Endothelial cell (in vitro differentiated cells): Measurements from ENCODE around the gene CCDC149. TPM values are rescaled to one million over a fixed set of nuclear protein-coding genes. Genes with fewer than 3 reads are reported as not detected.

Experiments used
- DNase-seq: peaks from one replicate; pipeline ENCODE4 v3.0.0; 2021; ENCODE audit warnings: low spot score
- H3K27ac Mint-ChIP-seq: one replicate; pipeline ENCODE4 v1.8.0; 2021; ENCODE audit warnings: mixed read lengths, inconsistent platforms; ENCODE audit not compliant: unreplicated experiment
- H3K27me3 Mint-ChIP-seq: one replicate; pipeline ENCODE4 v1.8.0; 2021; ENCODE audit warnings: mild to moderate bottlenecking, moderate library complexity, mixed read lengths, inconsistent platforms; ENCODE audit not compliant: unreplicated experiment
- H3K36me3 Mint-ChIP-seq: one replicate; pipeline ENCODE4 v1.8.0; 2021; ENCODE audit warnings: mild to moderate bottlenecking, low read depth, mixed read lengths, inconsistent platforms; ENCODE audit not compliant: unreplicated experiment
- H3K4me1 Mint-ChIP-seq: one replicate; pipeline ENCODE4 v1.8.0; 2021; ENCODE audit warnings: mild to moderate bottlenecking, mixed read lengths, inconsistent platforms; ENCODE audit not compliant: unreplicated experiment
- H3K4me3 Mint-ChIP-seq: one replicate; pipeline ENCODE4 v1.8.0; 2021; ENCODE audit warnings: mild to moderate bottlenecking, mixed read lengths, inconsistent platforms; ENCODE audit not compliant: unreplicated experiment
- H3K9me3 Mint-ChIP-seq: one replicate; pipeline ENCODE4 v1.8.0; 2021; ENCODE audit warnings: mixed read lengths, inconsistent platforms; ENCODE audit not compliant: unreplicated experiment
- total RNA-seq: library from RNA; stranded (reverse); fragmentation: NEBNext Ultra II Directional; extraction: Animal tissue kit (Norgen Biotek cat#: 25700); gene quantifications from one replicate; pipeline ENCODE4 v1.2.1, GENCODE V29; 2021; ENCODE audit not compliant: unreplicated experiment
- TF ChIP-seq, protein P1 (sequence below): fragments of 200-600 bp; sonication (generic); IDR thresholded peaks from one replicate; pipeline ENCODE4 v1.5.0; 2021; ENCODE audit warnings: antibody characterized with exemption; ENCODE audit not compliant: unreplicated experiment

CCDC149 gene
- total RNA-seq, 1 donor from 2014 or later = 4.0 TPM

DNA sequence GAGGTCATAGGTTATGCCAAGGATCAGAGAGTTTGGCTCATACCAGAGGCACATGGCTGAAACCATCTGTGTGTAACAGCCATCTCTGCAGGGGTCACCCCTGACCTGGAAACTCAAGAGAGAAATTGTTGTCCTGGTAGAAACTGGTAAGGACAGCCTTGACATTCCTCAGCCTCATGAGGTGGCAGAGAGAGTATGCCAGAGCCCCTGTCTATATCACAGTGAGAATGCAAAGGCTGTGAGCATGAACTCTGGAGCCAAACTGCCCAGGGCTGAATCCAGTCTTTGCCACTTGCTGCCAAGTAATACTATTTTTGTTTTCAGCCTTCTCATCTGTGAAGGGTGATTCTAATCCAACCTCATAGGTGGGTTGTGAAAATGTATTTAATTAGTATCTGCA is 37.1 kb upstream of the CCDC149 start:
- Mint-ChIP-seq H3K9me3 (no peaks in the 10 kb centered on the region), H3K36me3 (no peaks in the 10 kb centered on the region), H3K27me3 (no peaks in the 10 kb centered on the region), H3K27ac (no peak overlapping the region), H3K4me3 (no peak overlapping the region), H3K4me1 (no peaks in the 10 kb centered on the region)
- no peak for DNase-seq
- TF ChIP-seq, protein P1, sequence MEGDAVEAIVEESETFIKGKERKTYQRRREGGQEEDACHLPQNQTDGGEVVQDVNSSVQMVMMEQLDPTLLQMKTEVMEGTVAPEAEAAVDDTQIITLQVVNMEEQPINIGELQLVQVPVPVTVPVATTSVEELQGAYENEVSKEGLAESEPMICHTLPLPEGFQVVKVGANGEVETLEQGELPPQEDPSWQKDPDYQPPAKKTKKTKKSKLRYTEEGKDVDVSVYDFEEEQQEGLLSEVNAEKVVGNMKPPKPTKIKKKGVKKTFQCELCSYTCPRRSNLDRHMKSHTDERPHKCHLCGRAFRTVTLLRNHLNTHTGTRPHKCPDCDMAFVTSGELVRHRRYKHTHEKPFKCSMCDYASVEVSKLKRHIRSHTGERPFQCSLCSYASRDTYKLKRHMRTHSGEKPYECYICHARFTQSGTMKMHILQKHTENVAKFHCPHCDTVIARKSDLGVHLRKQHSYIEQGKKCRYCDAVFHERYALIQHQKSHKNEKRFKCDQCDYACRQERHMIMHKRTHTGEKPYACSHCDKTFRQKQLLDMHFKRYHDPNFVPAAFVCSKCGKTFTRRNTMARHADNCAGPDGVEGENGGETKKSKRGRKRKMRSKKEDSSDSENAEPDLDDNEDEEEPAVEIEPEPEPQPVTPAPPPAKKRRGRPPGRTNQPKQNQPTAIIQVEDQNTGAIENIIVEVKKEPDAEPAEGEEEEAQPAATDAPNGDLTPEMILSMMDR = no peak

DNA sequence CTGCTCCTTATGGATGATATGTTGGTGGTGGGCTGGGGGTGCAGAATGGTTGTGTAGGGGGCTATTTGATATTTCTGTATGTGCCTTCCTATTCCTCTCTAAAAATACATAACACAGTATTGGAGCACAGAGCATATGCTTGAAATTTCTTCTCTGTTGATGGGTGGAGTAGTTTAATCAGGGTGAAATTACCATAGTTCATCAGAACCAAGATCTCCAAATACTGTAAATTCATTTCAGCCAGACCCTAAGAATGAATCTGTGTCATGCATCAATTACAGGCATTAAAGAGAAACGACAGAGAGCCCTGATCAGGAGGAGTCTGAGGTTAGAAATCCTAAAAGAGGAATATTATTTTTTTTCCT is 25.1 kb upstream of the CCDC149 start:
- H3K27me3 Mint-ChIP-seq = no peaks in the 10 kb centered on the region
- TF ChIP-seq, protein P1 = no peak
- peaks cover 12% of the 10 kb centered on the region for H3K9me3 Mint-ChIP-seq
- peaks cover 13% of the 10 kb centered on the region for H3K36me3 Mint-ChIP-seq
- H3K4me3 Mint-ChIP-seq = no peak overlapping the region
- H3K27ac Mint-ChIP-seq = no peak overlapping the region
- DNase-seq = no peak
- no peaks in the 10 kb centered on the region for H3K4me1 Mint-ChIP-seq

DNA sequence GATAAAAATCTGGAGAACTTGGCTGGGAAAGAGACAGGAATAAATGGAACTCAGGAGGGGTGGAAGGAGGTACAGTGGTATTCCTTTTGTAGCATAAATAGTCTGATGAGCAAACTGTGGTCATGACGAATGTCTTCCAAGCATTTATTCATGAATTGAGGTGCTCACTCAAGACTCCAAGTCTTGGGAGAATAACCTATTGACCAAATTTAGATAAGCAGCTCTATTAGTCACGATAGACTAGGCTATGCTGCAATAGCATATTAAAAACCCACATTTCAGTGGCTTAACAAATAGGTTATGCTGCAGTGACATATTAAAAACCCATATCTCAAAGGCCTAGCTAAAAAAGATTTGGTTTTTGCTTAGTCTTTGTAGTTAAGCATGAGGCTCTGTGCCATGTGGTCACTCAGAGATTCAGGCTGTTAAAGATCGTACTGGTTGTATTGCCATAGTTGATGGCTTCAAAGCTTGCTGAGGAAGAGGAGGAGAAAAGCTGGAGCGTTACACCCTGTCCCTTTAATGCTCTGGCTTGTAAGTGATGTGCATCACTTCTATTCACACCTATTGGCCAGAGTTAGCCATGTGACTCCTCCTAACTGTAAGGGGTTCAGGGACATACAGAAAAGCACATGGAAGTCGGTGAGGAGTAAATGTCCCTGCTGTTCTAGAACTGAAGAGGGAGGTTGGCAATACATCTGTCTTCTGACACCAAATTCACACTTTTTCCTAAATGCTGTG is 24.5 kb upstream of the CCDC149 start:
- no peaks in the 10 kb centered on the region for H3K27me3 Mint-ChIP-seq
- H3K4me3 Mint-ChIP-seq = no peak overlapping the region
- TF ChIP-seq, protein P1 = no peak
- DNase-seq = no peak
- H3K36me3 Mint-ChIP-seq = peaks cover 13% of the 10 kb centered on the region
- peaks cover 12% of the 10 kb centered on the region for H3K9me3 Mint-ChIP-seq
- H3K4me1 Mint-ChIP-seq = no peaks in the 10 kb centered on the region
- H3K27ac Mint-ChIP-seq = no peak overlapping the region

DNA sequence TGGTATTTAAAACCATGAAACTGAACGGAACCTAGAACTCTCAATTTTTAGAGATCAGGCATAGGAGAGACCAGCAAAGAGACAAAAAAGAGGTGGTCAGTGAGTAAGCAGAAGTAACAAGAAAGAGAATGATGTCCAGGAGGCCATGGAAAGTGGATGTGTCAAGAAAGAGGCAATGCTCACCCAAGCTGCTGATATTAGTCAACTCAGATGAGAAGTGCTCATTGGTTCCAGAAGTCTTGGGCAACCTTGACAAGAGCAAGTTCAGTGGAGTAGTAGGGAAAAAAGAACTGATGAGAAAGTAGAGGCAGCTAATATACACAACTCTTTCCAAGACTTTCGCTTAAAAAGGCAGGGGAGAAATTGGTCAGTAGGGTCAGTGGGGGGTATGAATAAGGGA is 23.0 kb upstream of the CCDC149 start:
- H3K27me3 Mint-ChIP-seq = no peaks in the 10 kb centered on the region
- DNase-seq = no peak
- H3K36me3 Mint-ChIP-seq = peaks cover 13% of the 10 kb centered on the region
- no peaks in the 10 kb centered on the region for H3K4me1 Mint-ChIP-seq
- H3K9me3 Mint-ChIP-seq = peaks cover 12% of the 10 kb centered on the region
- H3K27ac Mint-ChIP-seq = no peak overlapping the region
- TF ChIP-seq, protein P1 = no peak
- no peak overlapping the region for H3K4me3 Mint-ChIP-seq

DNA sequence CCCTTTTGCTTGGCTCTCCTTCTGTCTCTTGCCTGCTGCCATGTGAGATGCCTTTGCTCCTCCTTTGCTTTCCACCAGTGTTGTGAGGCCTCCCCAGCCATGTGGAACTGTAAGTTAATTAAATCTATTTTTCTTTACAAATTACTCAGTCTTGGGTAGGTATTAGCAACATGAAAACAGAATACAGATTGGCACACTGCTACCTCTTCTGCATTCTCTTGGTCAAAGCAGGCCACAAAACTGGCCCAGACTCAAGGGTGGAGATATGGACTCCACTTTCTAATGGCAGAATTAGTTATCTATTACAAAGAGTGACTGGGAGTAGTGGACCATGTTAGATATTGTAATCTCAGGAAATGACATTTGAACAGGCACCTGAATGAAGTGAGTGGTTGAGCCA is 21.5 kb upstream of the CCDC149 start:
- H3K36me3 Mint-ChIP-seq = peaks cover 13% of the 10 kb centered on the region
- H3K27me3 Mint-ChIP-seq = no peaks in the 10 kb centered on the region
- H3K4me1 Mint-ChIP-seq = no peaks in the 10 kb centered on the region
- H3K9me3 Mint-ChIP-seq = peaks cover 12% of the 10 kb centered on the region
- TF ChIP-seq, protein P1 = no peak
- no peak for DNase-seq
- no peak overlapping the region for H3K4me3 Mint-ChIP-seq
- H3K27ac Mint-ChIP-seq = no peak overlapping the region
